Colonic mucosa (tissue), 4 donors: ENCODE measurements around the gene GABARAPL1. TPM values are rescaled to one million over a fixed set of nuclear protein-coding genes. Genes with fewer than 3 reads are reported as not detected.
A peak's percentile ranks its signal among the peaks of the same experiment; 100 is the strongest.

Experiments
- DNase-seq: peaks from one replicate; pipeline ENCODE4 v3.0.0-alpha.2; 2020
- H3K27ac ChIP-seq: fragments of 200-600 bp; one replicate; pipeline ENCODE4 v1.8.0; 2021
- H3K27me3 ChIP-seq: fragments of 200-600 bp; one replicate; pipeline ENCODE4 v1.8.0; 2021
- H3K36me3 ChIP-seq: fragments of 200-600 bp; one replicate; pipeline ENCODE4 v1.8.0; 2021
- H3K4me1 ChIP-seq: fragments of 200-600 bp; one replicate; pipeline ENCODE4 v1.8.0; 2021; ENCODE audit warnings: mild to moderate bottlenecking
- H3K4me3 ChIP-seq: fragments of 200-600 bp; one replicate; pipeline ENCODE4 v1.8.0; 2021
- H3K9ac ChIP-seq, 2 donors: one replicate each; pipeline ENCODE4 v1.7.0; 2013; ENCODE audit warnings: control low read depth in 2 of 2, low read depth in 2 of 2, low read length in 2 of 2
- H3K9me3 ChIP-seq: fragments of 200-600 bp; one replicate; pipeline ENCODE4 v1.8.0; 2021
- CTCF ChIP-seq: fragments of 200-600 bp; IDR thresholded peaks from one replicate; pipeline ENCODE4 v1.8.0; 2022; ENCODE audit warnings: antibody characterized with exemption, mild to moderate bottlenecking
- intact Hi-C: fragments of 100-400 bp; cut with DNase I; formaldehyde crosslinking; loops from one replicate; pipeline ENCODE4 v1.14.1; 2022
- total RNA-seq, 2 donors: library from RNA; stranded (reverse); fragmentation: NEBNext Ultra II Directional in 1 of 2; extraction: Animal tissue kit (Norgen Biotek cat#: 25700) in 1 of 2; gene quantifications; one replicate each; pipeline ENCODE4 v1.2.1, GENCODE V29; 2021
- donor health status: healthy.
- donor health status: DM: no; HTN: no; CAD: no.
- donor health status: DM: no; HTN: no; CAD: no.

Gene GABARAPL1
- 10 to 100 TPM; 12.8 to 42.8 TPM for total RNA-seq

- H3K27me3 ChIP-seq: no peaks in the 10 kb centered on the region
- intact Hi-C loops: no loop called here
These were observed at the start of gene GABARAPL1 for GRCh38 chr12:10212739-10213131. GABARAPL1 (plus strand) TSS chr12:10212877; CDS start chr12:10213130, 253 bp downstream.

DNA sequence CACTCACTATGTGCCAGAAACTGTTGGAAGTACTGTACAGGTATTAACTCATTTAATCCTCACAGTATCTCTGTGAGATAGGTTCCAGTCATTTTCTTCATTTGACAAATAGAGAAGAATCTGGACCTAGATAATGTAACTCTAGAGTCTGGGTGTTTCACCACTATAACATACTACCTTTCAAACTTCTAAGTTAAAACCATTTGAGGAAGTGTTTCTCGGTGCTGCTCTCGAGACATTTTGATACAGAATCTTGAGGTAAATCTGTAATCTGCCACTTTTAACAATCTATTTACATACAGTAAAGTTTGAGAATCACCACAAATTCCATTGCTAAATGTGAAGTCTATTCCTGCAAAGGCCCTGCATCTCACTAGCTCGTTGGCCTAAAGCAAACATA lies 49.6 kb upstream of the GABARAPL1 start:
- intact Hi-C loops: no loop called here

More at GRCh38 chr12:10212739-10213131, at the start of gene GABARAPL1:
- peak within 1 kb of the TSS; percentile 93 for H3K27ac ChIP-seq
- no peak for TF ChIP-seq CTCF
- peak; percentile 84 for DNase-seq
- H3K36me3 ChIP-seq: no peaks in the 10 kb centered on the region
- H3K9me3 ChIP-seq: no peaks in the 10 kb centered on the region
- H3K9ac ChIP-seq: peak within 1 kb of the TSS; percentile 84 to 94
- peaks cover 8% of the 10 kb centered on the region for H3K4me1 ChIP-seq
- H3K4me3 ChIP-seq: peak within 1 kb of the TSS; percentile 64

DNA sequence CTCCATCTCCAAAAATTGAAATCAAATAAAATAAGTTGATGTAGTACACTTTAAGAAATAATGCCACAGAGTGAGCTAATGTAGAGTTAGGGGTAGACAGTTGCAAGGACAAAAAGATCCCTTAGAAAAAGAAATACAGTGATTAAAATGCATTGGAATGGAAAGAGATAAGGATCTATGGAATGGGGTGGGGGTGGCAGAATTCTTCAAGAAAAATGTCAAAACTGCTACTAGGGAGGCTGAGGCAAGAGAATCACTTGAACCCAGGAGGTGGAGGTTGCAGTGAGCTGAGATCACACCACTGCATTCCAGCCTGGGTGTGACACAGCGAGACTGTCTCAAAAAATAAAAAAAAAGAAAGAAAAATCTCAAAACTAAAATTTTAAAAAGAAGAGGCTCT lies 47.3 kb upstream of the GABARAPL1 start:
- TF ChIP-seq CTCF: no peak
- no peaks in the 10 kb centered on the region for H3K4me1 ChIP-seq
- intact Hi-C loops: no loop called here
- H3K4me3 ChIP-seq: no peak overlapping the region
- no peak overlapping the region for H3K9ac ChIP-seq
- H3K27ac ChIP-seq: no peak overlapping the region
- no peaks in the 10 kb centered on the region for H3K27me3 ChIP-seq
- no peaks in the 10 kb centered on the region for H3K9me3 ChIP-seq
- DNase-seq: no peak
- no peaks in the 10 kb centered on the region for H3K36me3 ChIP-seq

More for the DNA sequence above, 49.6 kb upstream of the GABARAPL1 start:
- Histone ChIP-seq H3K4me3 (no peak overlapping the region), H3K27ac (no peak overlapping the region), H3K9ac (no peak overlapping the region), H3K4me1 (no peaks in the 10 kb centered on the region), H3K9me3 (no peaks in the 10 kb centered on the region), H3K27me3 (no peaks in the 10 kb centered on the region), H3K36me3 (no peaks in the 10 kb centered on the region)
- no peak for DNase-seq
- no peak for TF ChIP-seq CTCF

- Histone ChIP-seq H3K27ac (no peak overlapping the region), H3K9ac (no peak overlapping the region), H3K36me3 (no peaks in the 10 kb centered on the region), H3K4me1 (no peaks in the 10 kb centered on the region), H3K9me3 (no peaks in the 10 kb centered on the region), H3K27me3 (no peaks in the 10 kb centered on the region), H3K4me3 (no peak overlapping the region)
- no peak for TF ChIP-seq CTCF
- intact Hi-C loops: no loop called here
- DNase-seq: no peak
These were observed 45.1 kb upstream of the GABARAPL1 start for GRCh38 chr12:10167599-10167998.

GRCh38 chr12:10169104-10169503 lies 43.6 kb upstream of the GABARAPL1 start:
- Histone ChIP-seq H3K36me3 (no peaks in the 10 kb centered on the region), H3K27me3 (no peaks in the 10 kb centered on the region), H3K4me3 (no peak overlapping the region), H3K9me3 (no peaks in the 10 kb centered on the region), H3K9ac (no peak overlapping the region), H3K4me1 (no peaks in the 10 kb centered on the region), H3K27ac (no peak overlapping the region)
- no peak for DNase-seq
- no peak for TF ChIP-seq CTCF
- intact Hi-C loops: no loop called here

DNA sequence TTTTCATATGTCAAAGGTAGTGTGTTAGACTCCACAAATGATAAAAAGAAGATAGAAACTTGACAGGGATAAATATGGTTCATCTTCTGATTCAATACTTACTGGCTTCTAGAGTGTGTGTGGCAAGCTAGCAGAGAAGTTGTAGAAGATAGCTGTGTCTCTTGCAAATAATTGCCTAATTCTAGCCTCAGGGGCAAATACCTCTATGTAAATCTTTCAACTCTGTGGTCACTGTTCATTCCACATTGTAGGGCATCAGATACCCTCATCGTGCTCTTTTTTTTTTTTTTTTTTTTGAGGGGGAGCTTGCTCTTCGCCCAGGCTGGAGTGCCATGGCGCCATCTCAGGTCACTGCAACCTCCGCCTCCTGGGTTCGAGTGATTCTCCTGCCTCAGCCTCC lies 42.5 kb upstream of the GABARAPL1 start:
- Histone ChIP-seq H3K36me3 (no peaks in the 10 kb centered on the region), H3K4me3 (no peak overlapping the region), H3K27me3 (no peaks in the 10 kb centered on the region), H3K9ac (no peak overlapping the region), H3K4me1 (no peaks in the 10 kb centered on the region), H3K27ac (no peak overlapping the region), H3K9me3 (no peaks in the 10 kb centered on the region)
- intact Hi-C loops: no loop called here
- no peak for DNase-seq
- TF ChIP-seq CTCF: no peak
